ENCODE results near the gene SEMA3D. TPM values are rescaled to one million over a fixed set of nuclear protein-coding genes. Genes with fewer than 3 reads are reported as not detected.

The SEMA3D gene
- total RNA-seq, 2 experiments from 2014 or later: not detected

DNA sequence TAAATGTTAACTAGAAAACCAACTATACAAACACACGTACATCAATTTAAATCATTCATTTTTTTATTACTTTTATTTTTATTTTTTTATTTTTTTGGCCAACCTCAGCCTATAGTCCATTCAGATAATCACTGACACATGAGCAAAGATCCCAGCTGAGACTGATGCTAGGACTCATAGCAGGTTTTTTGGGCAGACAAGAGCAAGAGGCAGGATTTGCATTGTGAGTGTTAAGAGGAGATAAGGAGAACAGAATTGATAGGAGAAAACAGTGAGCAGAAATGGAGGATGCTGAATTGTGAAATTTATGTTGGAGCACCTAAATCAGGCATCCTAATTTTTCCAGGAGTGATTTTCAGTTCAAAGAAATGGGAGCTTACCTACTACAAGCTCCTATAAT lies 240.3 kb downstream of the SEMA3D start:
- H3K4me1 Mint-ChIP-seq: no peaks in the 10 kb centered on the region
- CTCF ChIA-PET: no interaction called here
- H3K27me3 Mint-ChIP-seq: no peaks in the 10 kb centered on the region
- no peak overlapping the region for H3K4me3 Mint-ChIP-seq
- H3K9me3 Mint-ChIP-seq: peaks cover 3% of the 10 kb centered on the region
- DNase-seq: no peak
- POLR2A ChIA-PET: no interaction called here
- no peaks in the 10 kb centered on the region for H3K36me3 Mint-ChIP-seq (ENCODE audit: low read depth)
- no peak overlapping the region for H3K27ac Mint-ChIP-seq
